WTC11 (cell line): ENCODE measurements around the gene WDR83. TPM values are rescaled to one million over a fixed set of nuclear protein-coding genes. Genes with fewer than 3 reads are reported as not detected.

Experiments
- ATAC-seq: fragments of 200-7000 bp; cut with Tn5 transposase; 2 replicates; pipeline ENCODE4 v1.10.0; 2021; ENCODE audit warnings: mild to moderate bottlenecking, moderate library complexity
- CTCF ChIA-PET: fragments of 300-600 bp; sonication (Branson Sonifier 250); formaldehyde crosslinking; loops from one replicate; lab custom pipeline; 2021; ENCODE audit warnings: antibody characterized with exemption; lab: Charles Lee
- POLR2A ChIA-PET: fragments of 350-600 bp; sonication (Branson Sonifier 250); formaldehyde crosslinking; loops from one replicate; lab custom pipeline; 2021; ENCODE audit warnings: antibody characterized with exemption; lab: Charles Lee
- DNase-seq: peaks from one replicate; pipeline ENCODE4 v3.0.0; 2021; ENCODE audit warnings: low spot score
- H3K27ac Mint-ChIP-seq: 2 replicates; pipeline ENCODE4 v1.8.0; 2021; ENCODE audit warnings: mixed read lengths
- H3K27me3 Mint-ChIP-seq: 2 replicates; pipeline ENCODE4 v1.8.0; 2021; ENCODE audit warnings: low read depth, mild to moderate bottlenecking, moderate library complexity, mixed read lengths
- H3K36me3 Mint-ChIP-seq: 2 replicates; pipeline ENCODE4 v1.8.0; 2021; ENCODE audit warnings: mixed read lengths
- H3K4me1 Mint-ChIP-seq: 2 replicates; pipeline ENCODE4 v1.8.0; 2022; ENCODE audit warnings: mixed read lengths
- H3K4me3 Mint-ChIP-seq: 2 replicates; pipeline ENCODE4 v1.8.0; 2021; ENCODE audit warnings: mild to moderate bottlenecking, moderate library complexity, mixed read lengths
- H3K9me3 Mint-ChIP-seq: 2 replicates; pipeline ENCODE4 v1.8.0; 2021; ENCODE audit warnings: mixed read lengths
- AR ChIP-seq: fragments of 250-450 bp; sonication (Bioruptor Pico); IDR thresholded peaks from 2 replicates; pipeline ENCODE4 v1.9.0; 2021; ENCODE audit warnings: mild to moderate bottlenecking
- CBFB ChIP-seq: sonication (generic); formaldehyde crosslinking; IDR thresholded peaks from 2 replicates; pipeline ENCODE4 v1.8.1; 2022; ENCODE audit warnings: mild to moderate bottlenecking, low read depth, missing genetic modification reagents
- CREB1 ChIP-seq: sonication (generic); formaldehyde crosslinking; IDR thresholded peaks from 2 replicates; pipeline ENCODE4 v1.8.0; 2023; ENCODE audit warnings: mild to moderate bottlenecking, missing genetic modification reagents
- ELF4 ChIP-seq: sonication (generic); formaldehyde crosslinking; IDR thresholded peaks from 2 replicates; pipeline ENCODE4 v1.8.1; 2022; ENCODE audit warnings: low read depth, mild to moderate bottlenecking, moderate library complexity, missing genetic modification reagents
- FOXJ3 ChIP-seq: sonication (generic); formaldehyde crosslinking; IDR thresholded peaks from 2 replicates; pipeline ENCODE4 v1.9.0; 2021; ENCODE audit warnings: missing genetic modification reagents, mild to moderate bottlenecking, borderline replicate concordance
- GABPB1 ChIP-seq: sonication (generic); formaldehyde crosslinking; IDR thresholded peaks from 2 replicates; pipeline ENCODE4 v1.8.1; 2023; ENCODE audit warnings: mild to moderate bottlenecking, missing genetic modification reagents
- GRHL2 ChIP-seq: fragments of 250-450 bp; sonication (Bioruptor Pico); IDR thresholded peaks from 2 replicates; pipeline ENCODE4 v1.8.0; 2022; ENCODE audit warnings: mild to moderate bottlenecking, moderate library complexity; ENCODE audit not compliant: insufficient replicate concordance, severe bottlenecking
- HMGA2 ChIP-seq: fragments of 250-450 bp; sonication (Bioruptor Pico); IDR thresholded peaks from 2 replicates; pipeline ENCODE4 v1.4.0; 2021; ENCODE audit warnings: mild to moderate bottlenecking, moderate library complexity
- NFE2L1 ChIP-seq: sonication (generic); formaldehyde crosslinking; IDR thresholded peaks from 2 replicates; pipeline ENCODE4 v1.8.1; 2023; ENCODE audit warnings: missing genetic modification reagents
- OVOL2 ChIP-seq: fragments of 250-450 bp; sonication (Bioruptor Pico); IDR thresholded peaks from 2 replicates; pipeline ENCODE4 v1.9.0; 2021; ENCODE audit warnings: mild to moderate bottlenecking, borderline replicate concordance
- RORB ChIP-seq: fragments of 250-450 bp; sonication (Bioruptor Pico); IDR thresholded peaks from 2 replicates; pipeline ENCODE4 v1.9.0; 2021; ENCODE audit warnings: mild to moderate bottlenecking
- SOX15 ChIP-seq: fragments of 250-450 bp; sonication (Bioruptor Pico); IDR thresholded peaks from 2 replicates; pipeline ENCODE4 v1.9.0; 2021; ENCODE audit warnings: mild to moderate bottlenecking
- TEAD1 ChIP-seq: sonication (generic); formaldehyde crosslinking; IDR thresholded peaks from 2 replicates; pipeline ENCODE4 v1.8.0; 2022; ENCODE audit warnings: mild to moderate bottlenecking, missing genetic modification reagents
- ZNF512 ChIP-seq: sonication (generic); formaldehyde crosslinking; IDR thresholded peaks from 2 replicates; pipeline ENCODE4 v1.8.1; 2022; ENCODE audit warnings: missing genetic modification reagents, borderline replicate concordance
- total RNA-seq: library from RNA; stranded (reverse); gene quantifications from 3 replicates; pipeline ENCODE4 v1.2.3, GENCODE V29; 2021
- TF ChIP-seq, protein P1 (sequence below): sonication (generic); formaldehyde crosslinking; IDR thresholded peaks from 2 replicates; pipeline ENCODE4 v1.8.1; 2023; ENCODE audit warnings: mild to moderate bottlenecking, missing genetic modification reagents, moderate library complexity
- TF ChIP-seq, protein P2 (sequence below): sonication (generic); formaldehyde crosslinking; IDR thresholded peaks from 2 replicates; pipeline ENCODE4 v1.8.0; 2022; ENCODE audit warnings: mild to moderate bottlenecking, missing genetic modification reagents
- TF ChIP-seq, protein P3 (sequence below): fragments of 250-450 bp; sonication (Bioruptor Pico); IDR thresholded peaks from 2 replicates; pipeline ENCODE4 v2.1.2; 2022; ENCODE audit warnings: mild to moderate bottlenecking, moderate library complexity

Gene WDR83
- total RNA-seq, 1 experiment from 2014 or later, result 21.8 TPM

DNA sequence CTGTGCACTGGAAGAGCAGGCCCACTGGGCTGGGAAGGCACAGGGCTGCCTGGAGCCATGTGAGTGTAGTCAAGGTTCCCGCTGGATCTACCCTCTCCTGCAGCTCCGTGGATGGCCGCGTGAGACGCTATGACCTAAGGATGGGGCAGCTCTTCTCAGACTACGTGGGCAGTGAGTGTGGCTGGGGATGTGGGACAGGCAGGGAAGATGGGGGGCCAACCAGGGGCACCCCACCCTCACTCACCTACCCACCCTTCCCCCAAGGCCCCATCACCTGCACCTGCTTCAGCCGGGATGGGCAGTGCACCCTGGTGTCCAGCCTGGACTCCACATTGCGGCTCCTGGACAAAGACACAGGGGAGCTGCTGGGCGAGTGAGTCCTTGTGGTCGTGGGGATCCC lies 6.1 kb downstream of the WDR83 start:
- Mint-ChIP-seq H3K4me3 (no peak overlapping the region), H3K4me1 (peaks cover 17% of the 10 kb centered on the region)
- DNase-seq, result no peak
- TF ChIP-seq SOX15 (CRISPR knock-in tag) (no peak), TEAD1 (CRISPR knock-in tag) (no peak), ELF4 (CRISPR knock-in tag) (no peak), GRHL2 (no peak), CBFB (CRISPR knock-in tag) (no peak), HMGA2 (CRISPR knock-in tag) (no peak), AR (no peak), GABPB1 (no peak), RORB (no peak), FOXJ3 (CRISPR knock-in tag) (no peak)
- TF ChIP-seq, protein P1, sequence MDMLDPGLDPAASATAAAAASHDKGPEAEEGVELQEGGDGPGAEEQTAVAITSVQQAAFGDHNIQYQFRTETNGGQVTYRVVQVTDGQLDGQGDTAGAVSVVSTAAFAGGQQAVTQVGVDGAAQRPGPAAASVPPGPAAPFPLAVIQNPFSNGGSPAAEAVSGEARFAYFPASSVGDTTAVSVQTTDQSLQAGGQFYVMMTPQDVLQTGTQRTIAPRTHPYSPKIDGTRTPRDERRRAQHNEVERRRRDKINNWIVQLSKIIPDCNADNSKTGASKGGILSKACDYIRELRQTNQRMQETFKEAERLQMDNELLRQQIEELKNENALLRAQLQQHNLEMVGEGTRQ, result no peak
- TF ChIP-seq, protein P2, sequence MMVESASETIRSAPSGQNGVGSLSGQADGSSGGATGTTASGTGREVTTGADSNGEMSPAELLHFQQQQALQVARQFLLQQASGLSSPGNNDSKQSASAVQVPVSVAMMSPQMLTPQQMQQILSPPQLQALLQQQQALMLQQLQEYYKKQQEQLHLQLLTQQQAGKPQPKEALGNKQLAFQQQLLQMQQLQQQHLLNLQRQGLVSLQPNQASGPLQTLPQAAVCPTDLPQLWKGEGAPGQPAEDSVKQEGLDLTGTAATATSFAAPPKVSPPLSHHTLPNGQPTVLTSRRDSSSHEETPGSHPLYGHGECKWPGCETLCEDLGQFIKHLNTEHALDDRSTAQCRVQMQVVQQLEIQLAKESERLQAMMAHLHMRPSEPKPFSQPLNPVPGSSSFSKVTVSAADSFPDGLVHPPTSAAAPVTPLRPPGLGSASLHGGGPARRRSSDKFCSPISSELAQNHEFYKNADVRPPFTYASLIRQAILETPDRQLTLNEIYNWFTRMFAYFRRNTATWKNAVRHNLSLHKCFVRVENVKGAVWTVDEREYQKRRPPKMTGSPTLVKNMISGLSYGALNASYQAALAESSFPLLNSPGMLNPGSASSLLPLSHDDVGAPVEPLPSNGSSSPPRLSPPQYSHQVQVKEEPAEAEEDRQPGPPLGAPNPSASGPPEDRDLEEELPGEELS, result no peak
- TF ChIP-seq, protein P3, sequence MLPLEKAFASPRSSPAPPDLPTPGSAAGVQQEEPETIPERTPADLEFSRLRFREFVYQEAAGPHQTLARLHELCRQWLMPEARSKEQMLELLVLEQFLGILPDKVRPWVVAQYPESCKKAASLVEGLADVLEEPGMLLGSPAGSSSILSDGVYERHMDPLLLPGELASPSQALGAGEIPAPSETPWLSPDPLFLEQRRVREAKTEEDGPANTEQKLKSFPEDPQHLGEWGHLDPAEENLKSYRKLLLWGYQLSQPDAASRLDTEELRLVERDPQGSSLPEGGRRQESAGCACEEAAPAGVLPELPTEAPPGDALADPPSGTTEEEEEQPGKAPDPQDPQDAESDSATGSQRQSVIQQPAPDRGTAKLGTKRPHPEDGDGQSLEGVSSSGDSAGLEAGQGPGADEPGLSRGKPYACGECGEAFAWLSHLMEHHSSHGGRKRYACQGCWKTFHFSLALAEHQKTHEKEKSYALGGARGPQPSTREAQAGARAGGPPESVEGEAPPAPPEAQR (CRISPR knock-in tag), result no peak
- TF ChIP-seq, all 79 proteins: peak for 0
- Mint-ChIP-seq H3K27me3 (no peaks in the 10 kb centered on the region), H3K36me3 (peaks cover 40% of the 10 kb centered on the region), H3K9me3 (no peaks in the 10 kb centered on the region), H3K27ac (no peak overlapping the region)
- ChIA-PET CTCF (interaction anchor here (0.6 to 3.1 kb wide), 39 partner anchors 9 to 875 kb away, joined by 3 to 38 read pairs (median 4); partner anchors contain the start of genes DHPS, TNPO2, ZNF491 and ZNF700), POLR2A (interaction anchor here (0.9 kb wide), 1 partner anchor 24 kb away, joined by 3 read pairs; the partner anchor contains the start of gene FBXW9)
- no peak for ATAC-seq

- no peaks in the 10 kb centered on the region for H3K27me3 Mint-ChIP-seq
- DNase-seq (no peak), ATAC-seq (no peak)
- peaks cover 6% of the 10 kb centered on the region; the same call in 1 of the 2 replicates for H3K4me1 Mint-ChIP-seq
- no peak overlapping the region for H3K4me3 Mint-ChIP-seq
- H3K9me3 Mint-ChIP-seq, result no peaks in the 10 kb centered on the region
- H3K36me3 Mint-ChIP-seq, result peaks cover 57% of the 10 kb centered on the region
- POLR2A ChIA-PET, result no interaction called here
- no peak overlapping the region for H3K27ac Mint-ChIP-seq
- TF ChIP-seq NFE2L1 (CRISPR knock-in tag), result no peak
- TF ChIP-seq CREB1, result no peak
- TF ChIP-seq OVOL2, result no peak
- no peak for TF ChIP-seq ZNF512 (CRISPR knock-in tag)
- CTCF ChIA-PET, result no interaction called here
Observed at GRCh38 chr19:12675399-12675798, 8.8 kb downstream of the WDR83 start.
